ENCODE measurements around the gene PROSER2. TPM values are rescaled to one million over a fixed set of nuclear protein-coding genes. Genes with fewer than 3 reads are reported as not detected.
A peak's percentile ranks its signal among the peaks of the same experiment; 100 is the strongest.

The PROSER2 gene
- total RNA-seq, 4 donors from 2014 or later, result 2.3 to 10.7 (median 3.7) TPM

GRCh38 chr10:11906714-11907113 is 83.6 kb downstream of the PROSER2 start:
- DNase-seq, result no peak
- Histone ChIP-seq H3K36me3 (no peaks in the 10 kb centered on the region), H3K9me3 (no peaks in the 10 kb centered on the region), H3K27me3 (no peaks in the 10 kb centered on the region), H3K4me1 (no peaks in the 10 kb centered on the region), H3K4me3 (no peak overlapping the region), H3K27ac (no peak overlapping the region)
- TF ChIP-seq, protein P1, sequence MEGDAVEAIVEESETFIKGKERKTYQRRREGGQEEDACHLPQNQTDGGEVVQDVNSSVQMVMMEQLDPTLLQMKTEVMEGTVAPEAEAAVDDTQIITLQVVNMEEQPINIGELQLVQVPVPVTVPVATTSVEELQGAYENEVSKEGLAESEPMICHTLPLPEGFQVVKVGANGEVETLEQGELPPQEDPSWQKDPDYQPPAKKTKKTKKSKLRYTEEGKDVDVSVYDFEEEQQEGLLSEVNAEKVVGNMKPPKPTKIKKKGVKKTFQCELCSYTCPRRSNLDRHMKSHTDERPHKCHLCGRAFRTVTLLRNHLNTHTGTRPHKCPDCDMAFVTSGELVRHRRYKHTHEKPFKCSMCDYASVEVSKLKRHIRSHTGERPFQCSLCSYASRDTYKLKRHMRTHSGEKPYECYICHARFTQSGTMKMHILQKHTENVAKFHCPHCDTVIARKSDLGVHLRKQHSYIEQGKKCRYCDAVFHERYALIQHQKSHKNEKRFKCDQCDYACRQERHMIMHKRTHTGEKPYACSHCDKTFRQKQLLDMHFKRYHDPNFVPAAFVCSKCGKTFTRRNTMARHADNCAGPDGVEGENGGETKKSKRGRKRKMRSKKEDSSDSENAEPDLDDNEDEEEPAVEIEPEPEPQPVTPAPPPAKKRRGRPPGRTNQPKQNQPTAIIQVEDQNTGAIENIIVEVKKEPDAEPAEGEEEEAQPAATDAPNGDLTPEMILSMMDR (IDR thresholded peaks at IDR 0.05), result no peak
- no peak for TF ChIP-seq POLR2A (IDR thresholded peaks at IDR 0.05)

GRCh38 chr10:11907914-11908313 is 84.8 kb downstream of the PROSER2 start:
- no peaks in the 10 kb centered on the region for H3K36me3 ChIP-seq
- H3K27me3 ChIP-seq, result no peaks in the 10 kb centered on the region
- DNase-seq, result peak in 1 of 3 donors; percentile 40
- no peaks in the 10 kb centered on the region for H3K9me3 ChIP-seq
- H3K4me3 ChIP-seq, result no peak overlapping the region
- TF ChIP-seq POLR2A (IDR thresholded peaks at IDR 0.05), result no peak
- TF ChIP-seq, protein P1 (IDR thresholded peaks at IDR 0.05), result no peak
- H3K27ac ChIP-seq, result no peak overlapping the region
- no peaks in the 10 kb centered on the region for H3K4me1 ChIP-seq

DNA sequence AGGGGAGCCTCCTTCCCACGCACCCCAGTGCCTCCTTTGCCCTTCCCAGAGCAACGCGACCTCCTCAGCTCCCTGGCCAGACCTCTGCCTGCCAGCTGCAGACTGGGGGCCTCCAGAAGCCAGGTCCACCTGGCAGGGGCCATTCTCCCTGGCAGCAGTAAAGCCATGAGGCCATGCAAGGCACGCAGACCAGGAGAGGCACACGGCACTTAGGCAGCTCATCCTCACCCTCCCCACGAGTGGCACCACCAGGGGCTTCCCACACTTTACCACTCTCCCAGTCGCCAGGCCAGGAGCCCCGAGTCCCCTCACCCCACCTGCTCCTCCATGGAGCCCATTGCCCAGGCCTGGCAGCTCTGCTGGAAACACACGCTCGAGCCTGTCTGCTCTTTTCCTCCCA is 85.4 kb downstream of the PROSER2 start:
- no peaks in the 10 kb centered on the region for H3K9me3 ChIP-seq
- H3K4me3 ChIP-seq, result no peak overlapping the region
- peak in 1 of 3 donors; percentile 35 for DNase-seq
- H3K36me3 ChIP-seq, result no peaks in the 10 kb centered on the region
- no peak overlapping the region for H3K27ac ChIP-seq
- no peaks in the 10 kb centered on the region for H3K4me1 ChIP-seq
- no peak for TF ChIP-seq POLR2A (IDR thresholded peaks at IDR 0.05)
- TF ChIP-seq, protein P1 (IDR thresholded peaks at IDR 0.05), result no peak
- H3K27me3 ChIP-seq, result no peaks in the 10 kb centered on the region

DNA sequence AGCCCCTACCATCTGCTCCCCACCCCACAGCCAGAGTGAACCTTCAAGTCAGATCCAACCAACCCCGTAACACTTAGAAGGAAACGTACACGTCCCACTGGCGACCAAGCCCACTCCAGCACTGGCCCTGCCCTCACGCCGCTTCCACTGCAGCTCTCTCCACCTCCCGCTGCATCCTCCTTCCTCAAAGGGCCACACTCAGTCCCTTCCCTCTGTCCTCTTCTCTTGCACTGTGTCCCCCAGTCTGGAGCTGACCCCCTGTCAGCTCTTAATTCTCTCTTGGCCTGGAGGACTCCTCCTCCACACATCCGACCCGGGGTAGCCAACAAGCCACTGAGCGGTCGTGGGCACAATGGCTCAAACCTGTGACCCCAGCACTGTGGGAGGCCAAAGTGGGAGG is 85.8 kb downstream of the PROSER2 start:
- no peak overlapping the region for H3K27ac ChIP-seq
- DNase-seq, result peak in 1 of 3 donors; percentile 31
- TF ChIP-seq, protein P1 (IDR thresholded peaks at IDR 0.05), result no peak
- TF ChIP-seq POLR2A (IDR thresholded peaks at IDR 0.05), result no peak

GRCh38 chr10:11909618-11910017 is 86.5 kb downstream of the PROSER2 start:
- no peaks in the 10 kb centered on the region for H3K9me3 ChIP-seq
- TF ChIP-seq POLR2A (IDR thresholded peaks at IDR 0.05), result no peak
- TF ChIP-seq, protein P1 (IDR thresholded peaks at IDR 0.05), result no peak

More for the DNA sequence above, 85.8 kb downstream of the PROSER2 start:
- Histone ChIP-seq H3K36me3 (no peaks in the 10 kb centered on the region), H3K4me3 (no peak overlapping the region), H3K9me3 (no peaks in the 10 kb centered on the region), H3K27me3 (no peaks in the 10 kb centered on the region), H3K4me1 (no peaks in the 10 kb centered on the region)

DNA sequence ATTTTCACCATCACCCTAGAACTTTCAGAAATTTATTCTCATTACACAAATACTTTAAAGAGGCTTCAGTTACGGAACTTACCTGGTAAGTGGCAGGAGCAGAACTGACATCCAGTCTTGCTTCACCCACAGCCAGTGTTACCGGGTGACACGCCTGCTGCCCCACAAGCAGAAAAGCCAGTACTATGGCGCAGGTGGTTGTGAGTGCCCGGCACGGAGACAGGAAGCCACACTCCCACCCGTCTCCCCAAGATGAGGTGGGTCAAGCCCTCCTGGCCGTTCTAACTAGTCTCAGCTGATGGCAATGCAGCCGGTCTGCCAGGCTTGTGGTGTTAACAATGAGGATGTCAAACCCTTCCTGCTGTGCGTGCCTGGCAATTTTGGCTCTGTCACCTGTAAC is 86.9 kb downstream of the PROSER2 start:
- H3K4me3 ChIP-seq, result no peak overlapping the region
- TF ChIP-seq, protein P1 (IDR thresholded peaks at IDR 0.05), result no peak
- TF ChIP-seq POLR2A (IDR thresholded peaks at IDR 0.05), result no peak
- no peaks in the 10 kb centered on the region for H3K9me3 ChIP-seq
- H3K4me1 ChIP-seq, result no peaks in the 10 kb centered on the region
- DNase-seq, result peak in 1 of 3 donors; percentile 31
- no peaks in the 10 kb centered on the region for H3K27me3 ChIP-seq
- H3K36me3 ChIP-seq, result no peaks in the 10 kb centered on the region
- no peak overlapping the region for H3K27ac ChIP-seq

More at GRCh38 chr10:11909618-11910017, 86.5 kb downstream of the PROSER2 start:
- DNase-seq, result peak in 1 of 3 donors; percentile 30
- no peak overlapping the region for H3K4me3 ChIP-seq
- H3K36me3 ChIP-seq, result no peaks in the 10 kb centered on the region
- no peak overlapping the region for H3K27ac ChIP-seq
- no peaks in the 10 kb centered on the region for H3K27me3 ChIP-seq
- no peaks in the 10 kb centered on the region for H3K4me1 ChIP-seq

Measured in Peyer's patch (tissue), 4 donors.